ENCODE results near the gene SEMA6C. TPM values are rescaled to one million over a fixed set of nuclear protein-coding genes. Genes with fewer than 3 reads are reported as not detected.
"Not testable (repeated sequence)": the region's sequence is repeated elsewhere in the genome, so short reads cannot be mapped to it uniquely, and the experiment has no call there.

The SEMA6C gene
- total RNA-seq, 1 donor = 0.52 TPM

- no peaks in the 10 kb centered on the region for H3K4me1 ChIP-seq (ENCODE audit: insufficient read depth, low read length)
- H3K4me3 ChIP-seq (ENCODE audit: low read length) = no peak overlapping the region
- no peaks in the 10 kb centered on the region for H3K27me3 ChIP-seq (ENCODE audit: insufficient read depth, low read length)
- no peaks in the 10 kb centered on the region for H3K9me3 ChIP-seq (ENCODE audit: low read depth, low read length)
These were observed 32.6 kb downstream of the SEMA6C start for GRCh38 chr1:151113877-151114276.

- no peaks in the 10 kb centered on the region for H3K9me3 ChIP-seq (ENCODE audit: low read depth, low read length)
- H3K4me3 ChIP-seq (ENCODE audit: low read length) = no peak overlapping the region
- no peaks in the 10 kb centered on the region for H3K27me3 ChIP-seq (ENCODE audit: insufficient read depth, low read length)
- H3K4me1 ChIP-seq (ENCODE audit: insufficient read depth, low read length) = no peaks in the 10 kb centered on the region
These were observed 38.1 kb downstream of the SEMA6C start for GRCh38 chr1:151108331-151108730.

GRCh38 chr1:151106894-151107293 is 39.5 kb downstream of the SEMA6C start:
- H3K4me1 ChIP-seq (ENCODE audit: insufficient read depth, low read length) = no peaks in the 10 kb centered on the region
- no peaks in the 10 kb centered on the region for H3K9me3 ChIP-seq (ENCODE audit: low read depth, low read length)
- no peak overlapping the region for H3K4me3 ChIP-seq (ENCODE audit: low read length)
- H3K27me3 ChIP-seq (ENCODE audit: insufficient read depth, low read length) = no peaks in the 10 kb centered on the region

- H3K4me3 ChIP-seq (ENCODE audit: low read length) = no peak overlapping the region
- H3K27me3 ChIP-seq (ENCODE audit: insufficient read depth, low read length) = no peaks in the 10 kb centered on the region
- no peaks in the 10 kb centered on the region for H3K9me3 ChIP-seq (ENCODE audit: low read depth, low read length)
- H3K4me1 ChIP-seq (ENCODE audit: insufficient read depth, low read length) = no peaks in the 10 kb centered on the region
These were observed 41.8 kb downstream of the SEMA6C start for GRCh38 chr1:151104630-151105029.

GRCh38 chr1:151098126-151098525 is 48.3 kb downstream of the SEMA6C start:
- H3K4me3 ChIP-seq (ENCODE audit: low read length) = no peak overlapping the region

GRCh38 chr1:151097426-151097825 is 49.0 kb downstream of the SEMA6C start:
- H3K4me1 ChIP-seq (ENCODE audit: insufficient read depth, low read length); H3K27me3 ChIP-seq (ENCODE audit: insufficient read depth, low read length); H3K4me3 ChIP-seq (ENCODE audit: low read length); H3K9me3 ChIP-seq (ENCODE audit: low read depth, low read length): not testable (repeated sequence)

More at GRCh38 chr1:151098126-151098525, 48.3 kb downstream of the SEMA6C start:
- H3K4me1 ChIP-seq (ENCODE audit: insufficient read depth, low read length) = no peaks in the 10 kb centered on the region
- no peaks in the 10 kb centered on the region for H3K9me3 ChIP-seq (ENCODE audit: low read depth, low read length)
- no peaks in the 10 kb centered on the region for H3K27me3 ChIP-seq (ENCODE audit: insufficient read depth, low read length)

- no peak overlapping the region for H3K4me3 ChIP-seq (ENCODE audit: low read length)
- H3K27me3 ChIP-seq (ENCODE audit: insufficient read depth, low read length) = no peaks in the 10 kb centered on the region
- H3K4me1 ChIP-seq (ENCODE audit: insufficient read depth, low read length) = no peaks in the 10 kb centered on the region
- H3K9me3 ChIP-seq (ENCODE audit: low read depth, low read length) = no peaks in the 10 kb centered on the region
These were observed 60.4 kb downstream of the SEMA6C start for GRCh38 chr1:151085953-151086559.

Other genes with a start within 250 kb of the SEMA6C start
- gene SETDB1, start 220.3 kb downstream of the SEMA6C start, total RNA-seq = 47.3 TPM
- 84.8 TPM for gene CERS2, start 171.8 kb downstream of the SEMA6C start, total RNA-seq
- gene ANXA9, start 164.3 kb downstream of the SEMA6C start, total RNA-seq = 0.10 TPM
- 14.4 TPM for gene MINDY1, start 139.7 kb downstream of the SEMA6C start, total RNA-seq
- gene PRUNE1, start 138.2 kb downstream of the SEMA6C start, total RNA-seq = 18.2 TPM
- gene BNIPL, start 110.0 kb downstream of the SEMA6C start, total RNA-seq = 0.10 TPM
- 0.31 TPM for gene C1orf56, start 98.9 kb downstream of the SEMA6C start, total RNA-seq
- gene CDC42SE1, start 87.0 kb downstream of the SEMA6C start, total RNA-seq = 250 TPM
- 4.6 TPM for gene MLLT11, start 86.2 kb downstream of the SEMA6C start, total RNA-seq
- gene GABPB2, start 75.9 kb downstream of the SEMA6C start, total RNA-seq = 22.0 TPM
- gene TNFAIP8L2, start 10.0 kb upstream of the SEMA6C start, total RNA-seq = 4.6 TPM
- 1.3 TPM for gene LYSMD1, start 19.3 kb upstream of the SEMA6C start, total RNA-seq
- gene SCNM1, start 19.5 kb upstream of the SEMA6C start, total RNA-seq = 41.6 TPM
- gene TMOD4, start 29.4 kb upstream of the SEMA6C start, total RNA-seq = not detected
- gene VPS72, start 43.6 kb upstream of the SEMA6C start, total RNA-seq = 9.9 TPM
- gene PIP5K1A, start 51.9 kb upstream of the SEMA6C start, total RNA-seq = 46.7 TPM
- gene PSMD4, start 108.1 kb upstream of the SEMA6C start, total RNA-seq = 74.3 TPM
- gene ZNF687, start 135.7 kb upstream of the SEMA6C start, total RNA-seq = 45.5 TPM
- gene PI4KB, start 180.8 kb upstream of the SEMA6C start, total RNA-seq = 38.0 TPM
- gene RFX5, start 200.6 kb upstream of the SEMA6C start, total RNA-seq = 45.7 TPM
- not detected for gene SELENBP1, start 226.1 kb upstream of the SEMA6C start, total RNA-seq